ENCODE measurements around the gene TRMU. TPM values are rescaled to one million over a fixed set of nuclear protein-coding genes. Genes with fewer than 3 reads are reported as not detected.

The TRMU gene
- total RNA-seq, 1 donor from 2014 or later = 17.5 TPM

DNA sequence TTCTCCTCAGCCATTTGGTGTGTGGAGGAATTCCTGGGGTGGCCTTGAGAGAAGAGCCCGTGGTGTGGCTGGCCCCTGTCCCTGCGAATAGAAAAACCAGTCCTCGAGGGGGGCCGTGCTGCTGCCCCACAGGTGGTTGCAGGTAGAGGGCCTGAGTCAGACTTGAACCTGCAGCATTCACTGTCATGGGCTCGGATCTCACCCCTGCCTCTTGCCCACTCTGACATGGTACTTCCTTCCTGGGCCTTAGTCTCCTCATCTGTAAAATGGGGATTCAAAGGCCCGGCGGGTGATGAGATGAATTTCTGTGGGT is 19.4 kb downstream of the TRMU start:
- FAIRE-seq (no peak), DNase-seq (ENCODE audit: low spot score in 2 of 2) (no peak)

DNA sequence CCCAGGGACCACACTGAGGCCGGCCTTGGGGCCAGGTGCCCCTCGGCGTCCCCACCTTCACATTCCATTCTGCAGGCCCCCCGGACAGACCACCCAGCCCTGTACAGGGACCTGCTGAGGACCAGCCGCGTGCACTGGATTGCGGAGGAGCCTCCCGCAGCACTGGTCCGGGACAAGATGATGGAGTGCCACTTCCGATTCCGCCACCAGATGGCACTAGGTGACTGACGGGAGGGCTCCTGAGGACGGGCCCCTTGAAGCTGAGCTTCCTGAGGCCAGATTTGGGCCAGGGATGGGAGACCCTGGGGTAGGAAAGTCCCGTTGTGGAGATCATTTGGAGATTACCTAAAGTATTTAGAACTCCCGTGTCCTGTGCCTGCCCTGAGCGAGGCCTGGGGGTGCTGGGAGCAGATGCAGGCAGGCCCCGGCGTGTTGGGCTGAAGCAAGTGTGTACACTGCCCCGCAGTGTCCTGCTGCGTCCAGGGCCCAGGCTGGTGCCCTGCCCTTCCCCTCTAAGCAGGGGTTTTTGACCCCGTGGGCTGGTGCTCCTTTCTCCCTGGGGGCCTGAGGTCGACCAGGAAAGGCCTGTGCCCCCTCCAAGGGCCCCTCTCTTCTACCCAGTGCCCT is 20.0 kb downstream of the TRMU start:
- FAIRE-seq = no peak
- DNase-seq (ENCODE audit: low spot score in 2 of 2) = peak; percentile 68 to 86

DNA sequence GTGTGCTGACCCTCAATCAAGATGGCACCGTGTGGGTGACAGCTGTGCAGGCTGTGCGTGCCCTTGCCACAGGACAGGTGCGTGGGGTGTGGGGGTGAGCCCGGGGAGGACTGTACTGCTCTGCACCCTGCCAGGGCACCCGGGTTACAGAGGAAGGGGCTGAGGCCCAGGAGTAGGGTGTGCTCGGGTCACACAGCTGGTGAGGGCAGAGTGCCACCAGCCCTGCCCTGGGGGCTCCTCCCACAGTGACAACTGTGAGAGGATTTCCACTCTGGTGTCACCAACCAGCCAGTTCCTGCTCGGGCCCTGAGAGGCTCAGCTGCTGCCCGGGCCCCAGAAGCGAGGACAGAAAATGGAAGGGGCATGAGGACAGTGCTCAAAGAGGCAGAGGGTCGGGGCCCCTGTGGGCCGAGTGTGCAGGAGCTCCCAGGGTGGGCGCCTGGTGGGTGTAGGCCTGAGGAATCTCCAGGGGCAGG is 20.5 kb downstream of the TRMU start:
- FAIRE-seq = no peak

DNA sequence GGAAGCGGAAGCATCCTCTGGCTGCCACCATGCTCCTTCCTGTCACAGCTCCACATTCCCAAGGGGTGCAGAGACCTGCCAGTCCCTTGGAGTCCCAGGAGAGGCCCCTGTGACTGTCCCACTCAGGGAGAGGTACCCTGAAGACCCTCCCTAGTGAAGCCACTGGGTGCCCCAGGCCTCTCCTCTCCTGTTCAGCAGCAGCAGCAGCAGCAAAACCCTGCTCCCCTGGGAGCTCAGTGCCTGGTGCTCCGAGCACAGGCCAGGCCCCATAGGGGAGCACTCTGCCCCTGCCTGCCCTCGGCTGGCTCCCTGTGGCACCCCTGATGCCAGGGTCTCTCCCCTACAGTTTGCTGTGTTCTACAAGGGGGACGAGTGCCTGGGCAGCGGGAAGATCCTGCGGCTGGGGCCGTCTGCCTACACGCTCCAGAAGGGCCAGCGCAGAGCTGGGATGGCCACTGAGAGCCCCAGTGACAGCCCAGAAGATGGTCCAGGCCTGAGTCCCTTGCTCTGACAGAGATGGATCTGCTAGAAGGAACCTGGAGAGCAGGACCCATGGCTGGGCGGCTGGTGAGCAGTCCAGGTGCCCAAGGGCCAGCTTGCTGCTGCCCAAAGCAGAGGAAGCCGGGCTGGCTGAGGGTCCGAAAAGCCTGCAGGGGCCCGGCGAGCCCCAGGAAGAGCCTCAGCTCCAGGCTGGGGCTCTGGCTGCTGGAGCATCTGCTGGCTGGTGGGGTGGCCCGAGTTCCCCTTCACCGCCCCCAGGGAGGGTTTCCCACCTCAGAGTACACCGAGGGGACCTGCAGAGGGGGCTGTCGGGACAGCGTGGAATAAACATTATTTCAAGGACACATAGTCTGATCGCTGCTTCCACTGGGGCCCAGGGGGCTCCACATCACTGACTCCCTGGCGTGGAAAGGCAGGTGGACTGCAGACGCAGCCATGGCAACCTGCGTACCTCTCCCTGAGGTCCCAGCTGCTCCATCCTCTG is 21.3 kb downstream of the TRMU start:
- DNase-seq (ENCODE audit: low spot score in 2 of 2) (no peak), FAIRE-seq (no peak)

More for the DNA sequence above, 20.5 kb downstream of the TRMU start:
- DNase-seq (ENCODE audit: low spot score in 2 of 2) = no peak

DNA sequence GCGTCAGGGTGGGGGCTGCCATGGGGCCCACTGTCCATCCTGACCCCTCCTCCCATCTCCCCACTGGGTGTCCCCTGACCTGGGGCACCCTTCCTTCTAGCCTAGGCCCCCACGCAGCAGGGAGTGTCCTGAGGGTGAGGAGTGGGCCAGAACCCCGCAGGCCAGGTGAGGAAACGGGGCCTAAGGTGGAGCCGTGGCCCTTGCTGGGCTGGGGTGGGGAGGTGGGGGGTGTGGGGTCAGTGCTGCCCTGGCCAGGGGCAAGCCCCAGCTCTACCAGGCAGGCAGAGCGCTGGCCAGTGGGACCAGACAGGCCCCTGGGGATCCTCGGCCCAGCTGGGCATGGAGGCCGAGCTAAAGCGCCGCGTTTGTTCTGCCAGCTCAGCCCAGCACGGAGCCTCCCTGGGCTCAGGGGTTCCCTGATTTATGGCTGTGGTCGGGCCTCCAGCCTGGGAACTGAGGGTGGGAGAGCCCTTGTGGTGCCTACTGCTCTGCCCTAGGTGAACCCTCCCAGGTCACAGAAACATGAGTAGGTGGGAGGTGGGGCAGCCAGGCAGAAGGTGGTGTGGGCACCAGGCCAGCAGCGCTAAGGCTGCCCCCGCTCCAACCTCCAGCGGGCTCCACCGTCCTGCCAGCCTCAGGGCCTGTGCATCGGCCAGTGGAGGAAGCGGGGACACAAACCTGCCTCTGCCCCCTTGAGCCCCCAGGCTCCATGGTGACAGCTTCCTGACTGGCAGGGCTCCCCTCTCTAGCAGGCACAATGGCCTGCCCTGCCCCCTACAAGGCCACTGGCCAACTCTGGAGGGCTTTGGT is 22.4 kb downstream of the TRMU start:
- no peak for FAIRE-seq
- no peak for DNase-seq (ENCODE audit: low spot score in 2 of 2)

DNA sequence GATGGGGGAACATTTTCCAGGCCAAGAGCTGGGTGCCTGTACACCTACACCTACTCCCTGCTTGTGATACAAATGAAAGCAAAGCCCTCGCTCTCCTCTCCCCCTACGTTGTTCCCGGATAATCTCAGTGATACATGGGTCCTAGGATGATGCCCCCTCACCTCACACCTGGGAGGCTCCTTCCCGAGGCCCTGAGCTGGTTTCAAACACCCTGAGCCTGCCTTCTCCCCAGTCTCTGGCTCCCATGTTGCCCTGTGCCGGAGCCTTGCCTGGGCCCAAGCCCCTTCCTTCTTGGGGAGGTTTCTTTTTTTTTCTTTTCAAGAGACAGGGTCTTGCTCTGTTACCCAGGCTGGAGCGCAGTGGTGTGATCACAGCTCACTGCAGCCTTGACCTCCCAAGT is 23.3 kb downstream of the TRMU start:
- no peak for FAIRE-seq

DNA sequence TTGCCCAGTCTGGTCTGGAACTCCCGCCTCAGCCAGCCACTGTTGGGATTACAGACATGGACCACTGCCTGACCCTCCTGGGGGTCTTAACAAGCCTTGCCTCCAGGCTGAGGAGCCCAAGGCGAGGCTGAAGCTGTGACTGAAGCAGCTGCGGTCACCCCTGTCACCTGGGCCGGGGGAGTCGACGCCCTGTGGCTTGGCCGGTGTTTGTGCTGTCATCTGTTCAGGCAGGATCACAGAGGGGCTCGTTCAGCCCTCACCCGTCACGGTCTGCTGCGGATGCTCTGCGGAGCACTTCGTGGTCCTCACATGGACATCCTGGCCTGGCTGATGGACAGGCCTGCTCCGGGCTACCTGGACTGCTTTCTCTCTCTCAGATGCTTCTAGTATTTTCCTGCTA is 23.8 kb downstream of the TRMU start:
- FAIRE-seq = no peak
- DNase-seq (ENCODE audit: low spot score in 2 of 2) = no peak

More for the DNA sequence above, 23.3 kb downstream of the TRMU start:
- no peak for DNase-seq (ENCODE audit: low spot score in 2 of 2)

DNA sequence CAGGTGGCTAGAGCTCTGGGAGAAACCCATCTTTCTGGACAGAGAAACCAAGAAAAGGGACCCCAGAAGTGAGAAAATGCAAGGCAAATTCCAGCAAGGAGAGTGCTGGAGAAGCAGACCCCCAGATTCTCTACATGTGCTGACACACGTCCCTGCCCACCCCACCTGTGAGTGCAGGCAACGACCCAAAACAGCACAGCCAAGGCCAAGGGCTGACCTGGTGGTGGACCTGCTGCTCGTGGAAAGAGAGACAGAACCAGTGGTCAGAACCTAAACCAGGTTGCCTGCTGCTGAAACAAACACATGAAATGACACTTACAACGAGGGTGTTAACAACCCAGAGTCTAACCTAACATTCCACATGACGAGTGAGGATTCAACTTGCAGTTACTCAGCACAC is 24.6 kb downstream of the TRMU start:
- FAIRE-seq = no peak
- no peak for DNase-seq (ENCODE audit: low spot score in 2 of 2)

DNA sequence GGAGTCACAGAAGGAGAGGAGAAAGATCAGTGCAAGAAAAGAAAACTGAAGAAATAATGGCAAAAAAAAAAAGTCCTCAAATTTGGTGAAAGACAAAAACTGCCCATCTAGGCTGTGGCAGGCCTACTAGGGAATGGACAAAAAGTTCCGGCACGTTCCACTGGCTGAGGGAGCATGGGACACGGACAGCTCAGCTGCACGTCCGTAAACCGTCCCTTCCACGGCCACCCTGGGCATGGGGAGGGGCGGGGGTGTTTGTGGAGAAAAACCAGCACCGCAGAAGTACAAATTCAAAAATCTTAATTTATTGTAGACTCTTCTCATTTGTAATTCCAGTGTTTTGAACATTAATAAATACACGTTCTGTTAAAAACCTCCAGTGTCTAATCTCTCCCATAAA is 25.4 kb downstream of the TRMU start:
- no peak for FAIRE-seq
- DNase-seq (ENCODE audit: low spot score in 2 of 2) = no peak

DNA sequence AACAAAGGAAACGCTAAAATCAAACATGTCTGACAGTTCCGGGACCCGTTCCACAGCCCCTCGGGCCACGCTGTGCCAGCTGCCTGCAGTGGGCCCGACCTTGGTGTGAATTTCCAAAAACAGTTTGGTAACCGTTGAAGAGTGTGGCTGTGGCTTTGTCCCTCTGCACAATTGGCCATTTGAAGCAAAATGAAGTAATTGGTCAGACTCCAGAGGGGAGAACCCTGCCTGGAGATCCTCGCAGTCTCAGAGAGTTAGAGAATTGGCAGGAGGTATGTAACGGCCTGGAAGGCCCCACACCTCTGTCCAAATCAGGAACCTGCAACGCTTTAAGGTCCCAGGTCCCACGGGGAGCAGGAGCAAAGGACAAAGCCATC is 26.3 kb downstream of the TRMU start:
- no peak for DNase-seq (ENCODE audit: low spot score in 2 of 2)

DNA sequence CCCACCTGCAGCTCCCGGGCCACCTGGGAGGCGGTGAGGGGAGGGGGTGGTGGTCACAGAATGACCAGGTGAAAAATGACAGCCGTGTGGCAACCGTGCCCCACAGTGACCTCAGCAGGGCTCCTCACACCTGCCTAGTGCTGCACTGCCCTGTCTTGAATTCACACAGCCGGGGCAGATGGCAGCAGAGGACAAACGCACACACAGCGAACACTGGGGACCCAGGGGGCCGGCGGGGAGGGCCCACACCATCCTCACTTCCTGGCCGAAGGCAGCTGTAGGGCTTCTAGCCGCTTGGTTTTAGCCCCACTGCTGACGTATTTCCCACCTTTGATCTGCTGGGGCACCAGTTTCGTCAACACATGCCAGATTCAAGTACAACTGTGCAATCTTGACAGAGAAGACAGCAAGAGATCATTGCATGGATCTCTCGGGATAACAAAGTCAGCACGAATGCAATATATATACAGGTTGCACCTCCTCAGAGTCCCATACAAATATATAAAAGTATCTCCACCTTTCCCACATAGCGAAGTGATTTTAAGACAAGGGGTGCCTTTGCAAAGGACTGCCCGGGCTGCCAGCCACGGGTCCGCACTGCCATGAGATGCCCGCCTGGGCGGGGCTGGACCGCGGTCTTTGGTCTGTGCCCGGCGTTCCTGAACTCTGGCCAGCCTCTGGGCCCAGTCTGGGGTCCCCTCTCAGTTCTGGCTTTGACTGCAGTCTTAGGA is 26.9 kb downstream of the TRMU start:
- FAIRE-seq (no peak), DNase-seq (ENCODE audit: low spot score in 2 of 2) (no peak)

More for the DNA sequence above, 26.3 kb downstream of the TRMU start:
- FAIRE-seq = no peak

DNA sequence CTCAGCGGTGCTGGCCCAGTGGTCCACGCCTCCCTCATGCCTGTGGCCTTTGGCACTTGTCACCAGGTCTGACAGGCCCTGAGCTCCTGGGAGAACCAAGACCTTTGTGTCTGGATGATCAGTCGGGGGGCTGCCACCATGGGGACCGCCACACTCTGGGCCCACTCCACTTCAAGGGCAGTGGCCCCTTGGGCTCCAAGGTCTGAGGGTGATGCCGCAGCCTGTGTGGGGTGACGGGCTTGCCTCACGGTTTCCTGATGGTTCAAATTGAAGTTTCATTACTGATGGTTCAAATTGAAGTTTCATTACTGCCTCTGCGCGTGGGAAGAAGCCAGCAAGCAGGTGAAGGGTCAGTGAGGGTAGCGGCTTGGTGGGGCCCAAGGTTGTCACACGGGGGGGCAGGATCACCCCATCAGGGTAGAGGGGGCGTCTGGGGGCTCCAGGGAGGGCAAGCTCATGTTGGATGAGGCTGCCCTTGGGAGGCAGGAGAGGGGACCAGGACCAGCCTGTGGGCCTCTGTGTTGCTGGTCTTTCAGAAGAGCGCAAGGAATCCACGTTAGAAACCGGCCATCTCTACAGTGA is 27.5 kb downstream of the TRMU start:
- FAIRE-seq (no peak), DNase-seq (ENCODE audit: low spot score in 2 of 2) (no peak)

DNA sequence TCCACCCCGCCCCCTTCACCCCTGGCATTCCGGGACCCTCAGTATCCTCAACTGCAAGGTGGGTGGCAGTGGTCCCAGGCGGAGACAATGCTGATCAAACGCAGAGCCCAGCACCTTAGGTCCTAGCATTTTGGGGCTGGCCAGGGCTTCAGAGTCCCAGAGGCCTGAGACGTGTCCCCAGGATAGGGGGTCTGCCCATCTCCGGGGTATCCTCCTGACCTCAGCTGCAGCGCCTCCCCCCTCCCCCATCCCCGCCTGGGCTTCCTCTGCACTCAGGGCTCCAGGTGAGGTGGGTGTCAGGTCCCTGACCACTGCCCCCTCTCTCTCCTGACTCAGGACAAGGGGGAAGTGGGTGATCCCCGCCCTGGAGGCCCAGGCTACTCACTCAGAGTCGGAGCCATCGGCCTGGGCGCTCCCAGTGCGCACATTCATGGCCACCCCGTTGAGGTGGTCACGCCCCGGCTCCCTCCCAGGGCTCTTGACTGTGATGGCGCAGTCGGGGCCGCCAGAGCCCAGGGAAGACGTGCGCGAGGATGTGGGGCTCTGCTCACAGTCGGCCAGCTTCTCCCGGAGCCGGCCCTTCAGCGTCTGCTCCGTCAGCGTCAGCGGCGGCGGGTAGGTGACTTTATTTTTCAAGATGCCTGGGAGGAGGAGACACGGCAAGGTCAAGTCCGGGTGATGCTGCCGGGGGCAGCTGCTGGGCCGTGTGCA is 28.3 kb downstream of the TRMU start:
- FAIRE-seq = no peak
- DNase-seq (ENCODE audit: low spot score in 2 of 2) = no peak

DNA sequence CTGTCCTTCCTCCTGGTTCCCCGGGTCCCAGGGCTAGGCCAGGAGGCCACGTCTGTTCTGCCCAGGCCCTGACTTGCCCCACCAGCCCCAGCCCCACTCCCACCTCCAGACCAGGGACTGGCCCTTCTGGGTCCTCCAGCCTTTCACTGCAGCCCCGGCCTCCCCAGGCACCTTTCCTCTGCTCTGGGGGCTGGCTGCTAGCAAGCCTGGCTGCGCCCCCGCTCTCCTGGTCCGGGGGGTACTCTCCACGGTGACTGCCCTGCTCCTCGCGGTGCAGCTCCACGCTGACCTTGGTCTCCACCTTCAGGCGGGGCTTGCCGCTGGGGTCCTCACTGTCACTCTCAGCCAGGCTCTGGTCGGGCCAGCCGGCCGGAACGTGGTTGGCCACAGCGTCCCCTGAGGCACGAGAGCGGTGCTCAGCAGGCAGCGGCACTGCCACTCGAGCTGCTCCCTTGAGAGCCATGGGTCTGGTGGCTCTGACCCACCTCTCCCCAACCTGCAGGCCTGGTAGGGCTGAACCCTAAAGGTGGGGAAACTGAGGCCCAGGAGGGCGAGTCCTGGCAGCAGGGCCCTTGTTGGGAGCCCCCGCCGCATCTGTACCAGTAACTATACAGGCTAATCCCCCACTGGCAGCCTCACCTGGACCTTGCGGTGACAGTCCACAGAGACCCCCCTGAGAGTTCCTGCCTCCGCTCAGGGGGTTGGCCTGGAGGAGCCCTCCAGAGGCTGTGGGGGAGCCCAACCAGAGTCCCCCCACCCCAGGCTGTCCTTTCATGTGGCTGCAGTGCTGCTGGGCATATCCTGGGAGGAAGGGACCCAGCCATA is 29.0 kb downstream of the TRMU start:
- DNase-seq (ENCODE audit: low spot score in 2 of 2) = no peak
- no peak for FAIRE-seq

DNA sequence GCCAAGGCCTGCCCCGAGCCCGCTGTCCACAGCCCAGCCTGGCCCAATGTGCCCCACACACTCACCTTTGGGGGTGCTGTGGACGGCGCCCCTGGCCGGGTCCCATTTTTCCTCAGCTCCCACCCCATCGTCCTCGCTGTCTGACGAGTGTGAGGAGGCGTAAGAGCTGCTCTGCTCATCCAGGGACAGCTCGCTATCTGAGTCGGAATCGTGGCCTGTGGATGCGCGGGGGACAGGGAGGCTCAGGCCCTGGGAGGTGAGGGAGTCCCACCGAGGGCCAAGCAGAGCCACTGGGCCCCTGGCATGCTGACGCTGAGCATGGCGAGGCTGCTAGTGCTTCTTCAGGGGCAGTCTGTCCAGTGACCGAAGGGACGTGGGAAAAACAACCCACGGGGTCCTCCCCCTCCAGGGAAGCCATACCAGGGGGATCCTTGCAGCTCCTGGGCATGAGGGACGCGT is 29.7 kb downstream of the TRMU start:
- no peak for DNase-seq (ENCODE audit: low spot score in 2 of 2)
- FAIRE-seq = no peak

DNA sequence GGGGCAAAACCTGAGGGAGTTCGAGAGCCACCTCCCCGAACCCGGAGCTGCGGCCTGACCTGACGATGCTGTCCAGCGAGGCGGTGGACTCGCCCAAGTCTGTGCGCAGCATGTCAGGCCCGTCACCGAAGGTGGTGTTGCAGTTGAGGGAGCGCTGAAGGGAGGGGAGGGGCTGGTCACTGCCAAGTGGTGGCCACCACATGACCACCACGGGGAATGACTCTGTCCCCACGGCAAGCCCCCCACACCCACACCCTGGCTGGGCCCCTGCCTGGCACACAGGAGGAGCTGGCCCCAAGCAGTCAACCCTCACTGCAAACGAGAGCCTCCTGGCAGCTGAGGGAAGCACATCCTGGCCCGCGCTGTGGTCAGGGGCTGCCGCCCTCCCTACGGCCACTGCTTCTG is 30.8 kb downstream of the TRMU start:
- FAIRE-seq (no peak), DNase-seq (ENCODE audit: low spot score in 2 of 2) (no peak)

DNA sequence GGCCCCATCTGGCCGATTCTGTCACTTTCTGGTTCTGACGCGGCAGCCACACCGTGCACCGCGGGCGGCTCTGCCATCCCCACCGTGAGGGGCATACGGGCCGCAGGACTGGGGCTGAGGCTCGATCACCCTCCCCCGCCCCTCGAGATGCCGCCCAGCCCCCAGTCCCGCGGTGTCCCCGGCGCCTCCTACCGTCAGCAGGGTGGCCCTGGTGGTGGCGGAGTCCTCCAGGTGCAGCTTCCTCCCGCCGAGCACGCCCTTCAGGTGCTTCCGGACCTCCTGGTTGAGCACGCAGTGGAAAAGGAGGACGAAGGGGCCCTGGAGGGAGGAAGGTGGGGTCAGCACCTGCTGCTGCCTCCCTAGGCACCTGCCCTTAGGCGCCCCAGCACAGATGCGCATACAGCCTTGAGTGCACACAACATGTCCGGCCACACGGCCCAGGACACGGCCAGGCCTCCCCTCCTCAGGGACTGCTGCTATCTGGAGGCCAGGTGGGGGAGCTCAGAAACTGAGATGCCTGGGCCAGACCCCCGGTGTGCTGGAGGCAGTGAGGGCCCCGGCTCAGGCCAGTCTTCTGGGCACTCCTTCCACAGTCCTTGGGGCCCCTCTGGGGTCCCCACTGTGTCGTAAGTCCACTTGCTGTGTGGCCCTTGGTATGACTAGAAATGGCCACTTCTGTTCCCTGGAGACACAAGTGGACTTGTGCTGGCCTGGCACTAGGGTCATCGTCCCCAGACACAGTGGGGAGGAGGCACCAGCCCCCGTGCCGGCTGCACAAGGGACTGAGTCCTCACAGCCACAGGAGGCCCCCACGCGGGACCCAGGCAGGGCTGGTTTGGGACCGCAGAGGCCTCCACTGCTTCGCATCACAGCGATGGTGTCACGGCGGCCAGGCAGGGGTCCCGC is 31.5 kb downstream of the TRMU start:
- FAIRE-seq = no peak

More for the DNA sequence above, 31.5 kb downstream of the TRMU start:
- no peak for DNase-seq (ENCODE audit: low spot score in 2 of 2)

Measured in frontal cortex (tissue), 4 donors.